IgD-negative memory B cell (primary cell): Measurements from ENCODE around the gene COL4A4. TPM values are rescaled to one million over a fixed set of nuclear protein-coding genes. Genes with fewer than 3 reads are reported as not detected.

Experiments used
- polyA plus RNA-seq: library from polyadenylated mRNA; unstranded; fragments of 300-500 nt; fragmentation: Illumina TruSeq; gene quantifications from one replicate; pipeline ENCODE4 v1.2.3, GENCODE V29; 2021

COL4A4 gene
- polyA plus RNA-seq, 1 donor from 2014 or later = 20.8 TPM

Other genes with a start within 250 kb of the COL4A4 start
- 6.2 TPM for gene COL4A3, start 419 bp upstream of the COL4A4 start, polyA plus RNA-seq
- gene MFF, start 161.0 kb upstream of the COL4A4 start, polyA plus RNA-seq = 139 TPM
- not detected for gene TM4SF20, start 215.1 kb upstream of the COL4A4 start, polyA plus RNA-seq
- not detected for gene SCYGR1, start 223.7 kb upstream of the COL4A4 start, polyA plus RNA-seq